IMR-90 (cell line): ENCODE results near the gene VRK2.

Experiments used
- CEBPB ChIP-seq: IDR thresholded peaks from 2 replicates; pipeline ENCODE4 v1.6.1; 2012; ENCODE audit warnings: low read depth, low read length, improper control_type of control experiment
- MAFK ChIP-seq: IDR thresholded peaks from 2 replicates; pipeline ENCODE4 v1.6.1; 2012; ENCODE audit warnings: low read depth, low read length, improper control_type of control experiment
- POLR2A ChIP-seq: IDR thresholded peaks from 2 replicates; pipeline ENCODE4 v1.6.1; 2012; ENCODE audit warnings: mild to moderate bottlenecking, low read depth, low read length
- RAD21 ChIP-seq: IDR thresholded peaks from 2 replicates; pipeline ENCODE4 v1.6.1; 2012; ENCODE audit warnings: low read length, improper control_type of control experiment
- TF ChIP-seq, protein P1 (sequence below): conservative IDR thresholded peaks from 2 replicates; pipeline ENCODE4 v1.5.1; 2012; ENCODE audit warnings: mild to moderate bottlenecking, low read depth, low read length, improper control_type of control experiment

DNA sequence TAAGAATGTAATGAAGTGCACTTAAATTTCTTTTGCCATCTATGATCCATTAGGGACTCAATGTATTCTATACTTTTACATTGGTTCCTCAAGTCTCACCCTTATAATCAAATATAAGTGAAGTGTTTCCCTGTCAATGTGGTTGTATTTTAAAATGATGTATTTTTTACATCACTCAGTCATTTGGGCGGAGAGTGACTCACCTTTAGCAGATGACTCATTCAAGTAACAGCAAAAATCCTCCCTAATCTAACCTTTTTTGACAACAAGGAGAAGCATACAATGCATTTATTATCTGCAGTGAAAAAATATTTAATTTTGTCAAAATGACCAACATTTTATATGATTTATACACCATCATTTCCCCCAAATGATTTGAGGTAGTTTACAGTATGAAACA lies 100.1 kb downstream of the VRK2 start:
- TF ChIP-seq, protein P1, sequence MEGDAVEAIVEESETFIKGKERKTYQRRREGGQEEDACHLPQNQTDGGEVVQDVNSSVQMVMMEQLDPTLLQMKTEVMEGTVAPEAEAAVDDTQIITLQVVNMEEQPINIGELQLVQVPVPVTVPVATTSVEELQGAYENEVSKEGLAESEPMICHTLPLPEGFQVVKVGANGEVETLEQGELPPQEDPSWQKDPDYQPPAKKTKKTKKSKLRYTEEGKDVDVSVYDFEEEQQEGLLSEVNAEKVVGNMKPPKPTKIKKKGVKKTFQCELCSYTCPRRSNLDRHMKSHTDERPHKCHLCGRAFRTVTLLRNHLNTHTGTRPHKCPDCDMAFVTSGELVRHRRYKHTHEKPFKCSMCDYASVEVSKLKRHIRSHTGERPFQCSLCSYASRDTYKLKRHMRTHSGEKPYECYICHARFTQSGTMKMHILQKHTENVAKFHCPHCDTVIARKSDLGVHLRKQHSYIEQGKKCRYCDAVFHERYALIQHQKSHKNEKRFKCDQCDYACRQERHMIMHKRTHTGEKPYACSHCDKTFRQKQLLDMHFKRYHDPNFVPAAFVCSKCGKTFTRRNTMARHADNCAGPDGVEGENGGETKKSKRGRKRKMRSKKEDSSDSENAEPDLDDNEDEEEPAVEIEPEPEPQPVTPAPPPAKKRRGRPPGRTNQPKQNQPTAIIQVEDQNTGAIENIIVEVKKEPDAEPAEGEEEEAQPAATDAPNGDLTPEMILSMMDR = no peak
- TF ChIP-seq RAD21 (no peak), POLR2A (no peak), MAFK (no peak), CEBPB (no peak)
